NCI-H748 (cell line): ENCODE results near the gene RAD51B.

Experiments
- DNase-seq: peaks from one replicate; lab custom pipeline; 2025; ENCODE audit not compliant: unreplicated experiment; lab: John Stamatoyannopoulos, UW

RAD51B gene

DNA sequence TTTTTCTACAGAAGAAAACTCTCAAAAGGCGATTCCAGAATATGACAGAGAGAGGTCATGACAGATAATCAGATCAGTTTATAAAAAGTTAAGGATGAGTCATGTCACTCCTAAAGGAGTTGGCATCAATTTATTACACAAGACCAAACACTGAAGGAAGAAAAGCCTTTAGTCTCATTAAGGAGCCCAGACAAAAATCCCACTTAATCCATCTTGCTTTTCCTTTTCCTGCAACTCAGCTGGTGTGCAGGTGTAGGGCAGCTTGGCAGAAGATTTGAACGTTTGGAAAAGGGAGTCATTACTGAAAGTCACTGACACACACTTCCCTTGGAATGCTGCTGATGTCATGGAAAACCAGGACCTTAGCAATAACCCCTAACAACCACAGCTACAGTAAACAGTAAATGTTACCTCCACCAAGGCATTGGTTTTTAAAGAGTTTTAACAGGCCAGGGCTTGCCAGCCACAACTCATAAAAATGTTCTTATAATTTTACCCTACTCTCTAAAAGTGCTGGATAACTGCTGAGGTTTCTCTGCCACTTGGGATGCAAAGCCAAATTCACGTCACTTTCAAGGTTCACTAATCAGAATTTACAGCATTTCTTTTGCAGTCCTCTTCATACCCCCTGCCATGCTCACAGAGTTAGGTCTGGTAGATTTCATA is 320.6 kb downstream of the RAD51B start:
- peak; percentile 63 for DNase-seq

DNA sequence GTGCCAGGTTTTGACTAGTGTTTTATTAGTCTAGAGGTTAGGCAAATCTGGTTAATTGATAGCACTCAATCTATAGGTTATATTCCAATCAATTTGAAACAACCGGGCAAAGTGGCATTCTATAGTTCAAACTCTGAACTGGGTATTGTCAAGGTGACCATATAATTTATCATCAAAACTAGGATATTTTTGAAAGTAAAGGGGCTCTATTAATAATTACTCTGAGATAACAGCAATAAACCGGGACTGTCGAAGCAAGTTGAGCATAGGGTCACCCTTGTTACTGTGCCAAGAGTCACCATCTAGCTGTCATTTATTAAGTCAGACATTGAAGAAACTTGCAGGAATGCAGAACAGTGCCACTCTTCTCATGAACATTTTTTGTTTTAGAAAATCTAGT is 321.2 kb downstream of the RAD51B start:
- no peak for DNase-seq

GRCh38 chr14:68141281-68142088 is 321.9 kb downstream of the RAD51B start:
- DNase-seq = no peak

- no peak for DNase-seq
Measured at GRCh38 chr14:68143341-68143841, 323.8 kb downstream of the RAD51B start.

- DNase-seq = no peak
Measured at GRCh38 chr14:68144051-68144681, 324.6 kb downstream of the RAD51B start.

DNA sequence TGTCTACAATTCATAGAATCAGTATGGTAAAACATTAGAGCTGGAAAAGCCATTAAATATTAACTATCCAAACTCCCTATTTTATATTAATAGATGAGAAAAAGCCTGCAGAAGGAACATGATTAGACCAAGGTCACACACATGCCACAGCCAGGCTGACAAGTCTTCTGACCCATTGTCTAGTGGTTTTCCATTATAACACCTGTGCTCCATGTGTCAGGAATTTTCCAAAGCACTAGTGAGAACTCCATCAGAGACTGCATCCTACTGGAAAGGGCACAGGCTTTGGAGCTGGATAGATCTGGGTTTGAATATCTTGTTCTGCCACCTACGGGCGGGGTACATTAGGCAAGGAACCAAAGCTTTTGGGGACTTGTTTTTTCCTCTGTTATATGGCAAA is 325.5 kb downstream of the RAD51B start:
- DNase-seq = no peak

GRCh38 chr14:68145539-68145938 is 326.0 kb downstream of the RAD51B start:
- no peak for DNase-seq

DNA sequence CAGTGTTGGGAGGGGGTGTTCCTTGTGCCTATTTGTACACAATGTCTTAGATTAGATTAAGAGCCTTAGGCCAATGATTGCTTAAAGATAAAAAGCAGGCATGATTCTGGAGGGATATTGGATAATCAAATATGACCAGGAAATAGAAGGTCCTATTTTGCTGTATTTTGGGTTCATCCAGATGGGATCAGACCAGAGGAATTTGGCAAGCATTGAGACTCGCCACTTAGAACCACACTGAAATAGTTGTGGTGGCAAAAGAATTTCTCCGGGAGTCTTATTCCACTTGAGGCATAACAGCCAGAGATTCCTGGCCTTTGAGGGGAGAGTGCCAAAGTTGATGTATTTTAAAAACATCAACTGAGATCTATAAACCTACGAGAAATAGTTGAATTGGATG is 327.2 kb downstream of the RAD51B start:
- DNase-seq = no peak

GRCh38 chr14:68147303-68147702 is 327.7 kb downstream of the RAD51B start:
- peak; percentile 34 for DNase-seq

- DNase-seq = no peak
Measured at GRCh38 chr14:68148276-68148675, 328.7 kb downstream of the RAD51B start.

GRCh38 chr14:68148763-68149162 is 329.2 kb downstream of the RAD51B start:
- DNase-seq = no peak

DNA sequence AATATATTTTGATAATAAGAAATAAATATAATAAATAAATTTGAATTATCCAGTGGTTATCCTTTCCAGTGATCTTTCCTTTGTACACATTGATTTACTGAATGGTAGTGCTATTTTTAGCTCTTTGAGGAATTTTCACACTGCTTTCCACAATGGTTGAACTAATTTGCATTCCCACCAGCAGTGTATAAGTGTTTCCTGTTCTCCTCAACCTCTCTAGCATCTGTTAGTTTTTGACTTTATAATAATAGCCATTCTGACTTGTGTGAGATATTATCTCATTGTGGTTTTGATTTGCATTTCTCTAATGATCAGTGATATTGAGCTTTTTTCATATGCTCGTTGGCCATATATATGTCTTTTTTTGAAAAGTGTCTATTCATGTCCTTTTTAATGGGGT is 333.7 kb downstream of the RAD51B start:
- DNase-seq = no peak

DNA sequence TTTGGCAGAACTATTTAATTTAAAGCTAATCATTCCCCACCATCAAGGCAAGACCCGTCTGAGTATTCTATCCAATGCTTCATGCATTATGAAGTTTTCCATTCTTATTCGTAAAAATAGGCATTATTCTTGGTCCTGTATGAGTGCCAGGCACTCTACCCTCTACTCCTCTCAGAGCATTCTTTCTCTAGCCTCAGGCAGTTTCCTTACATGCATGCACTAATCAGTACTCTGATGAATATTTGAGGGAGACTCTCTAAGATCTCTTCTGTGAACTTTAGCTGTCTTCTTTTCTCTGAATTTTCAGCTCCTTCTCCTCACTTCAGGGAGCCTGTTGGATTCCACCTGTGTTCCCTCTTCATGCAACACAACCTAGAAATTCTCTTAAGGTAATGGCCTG is 334.7 kb downstream of the RAD51B start:
- DNase-seq = no peak

DNA sequence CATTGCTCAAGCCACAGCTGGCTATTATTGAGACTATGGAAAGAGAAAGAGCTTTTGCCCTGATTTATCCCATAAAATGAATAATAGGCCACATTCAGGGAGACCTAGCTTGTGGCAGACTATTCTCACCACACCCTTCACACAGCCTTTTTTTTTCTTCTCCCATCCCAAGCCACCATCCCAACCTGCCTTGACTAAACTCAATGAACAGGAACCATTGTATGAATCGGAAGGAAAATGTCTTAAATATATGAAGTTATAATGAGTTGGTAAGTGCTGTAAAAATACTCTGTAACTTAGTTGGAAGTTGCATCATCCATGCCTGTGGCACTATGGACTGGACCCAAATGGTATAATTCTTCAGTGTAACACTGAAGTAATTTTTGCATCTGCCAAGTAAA is 338.4 kb downstream of the RAD51B start:
- DNase-seq = no peak

- DNase-seq = no peak
Measured at GRCh38 chr14:68158640-68159039, 339.1 kb downstream of the RAD51B start.

DNA sequence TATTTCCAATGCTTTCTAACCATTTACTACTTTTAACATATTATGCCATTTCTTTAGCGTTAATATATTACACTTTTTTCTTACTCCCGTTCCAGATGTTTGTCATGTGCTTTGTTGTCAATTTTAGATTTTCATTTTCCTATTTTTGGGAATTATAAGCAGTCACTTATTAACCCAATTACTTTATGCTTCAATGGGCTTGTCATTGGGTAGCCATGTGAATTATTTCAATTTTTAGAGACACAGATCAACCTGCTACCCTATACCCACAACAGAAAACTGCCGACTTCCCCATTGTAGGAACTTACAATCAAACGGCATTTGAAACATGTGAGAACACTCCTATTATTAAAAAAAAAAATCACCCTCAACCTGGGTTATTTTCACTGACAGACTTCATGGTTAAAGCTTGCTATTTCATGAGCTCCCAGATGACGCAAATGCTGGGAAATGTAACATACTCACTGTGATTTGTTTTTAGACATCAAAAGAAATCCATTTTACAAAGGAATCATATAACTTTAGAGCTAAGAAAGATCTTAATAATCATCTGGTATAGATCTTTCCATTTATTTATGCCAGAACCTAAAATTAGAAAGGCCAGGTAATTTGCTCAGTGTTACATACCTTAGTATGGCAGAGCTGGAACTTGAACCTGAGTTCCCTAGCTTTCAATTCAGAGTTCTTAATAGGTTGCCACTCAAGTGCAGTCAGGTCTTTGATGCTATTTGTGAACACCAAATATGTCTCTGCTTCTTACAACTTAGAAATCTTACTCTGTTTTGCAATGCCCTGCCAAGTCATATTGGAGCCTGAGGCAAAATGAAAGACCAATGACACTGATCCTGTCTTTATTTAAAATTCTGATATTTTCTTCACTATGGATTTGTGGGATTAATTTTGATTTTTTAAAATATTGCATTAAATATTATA is 340.4 kb downstream of the RAD51B start:
- DNase-seq = no peak

- DNase-seq = no peak
Measured at GRCh38 chr14:68160779-68161546, 341.4 kb downstream of the RAD51B start.

DNA sequence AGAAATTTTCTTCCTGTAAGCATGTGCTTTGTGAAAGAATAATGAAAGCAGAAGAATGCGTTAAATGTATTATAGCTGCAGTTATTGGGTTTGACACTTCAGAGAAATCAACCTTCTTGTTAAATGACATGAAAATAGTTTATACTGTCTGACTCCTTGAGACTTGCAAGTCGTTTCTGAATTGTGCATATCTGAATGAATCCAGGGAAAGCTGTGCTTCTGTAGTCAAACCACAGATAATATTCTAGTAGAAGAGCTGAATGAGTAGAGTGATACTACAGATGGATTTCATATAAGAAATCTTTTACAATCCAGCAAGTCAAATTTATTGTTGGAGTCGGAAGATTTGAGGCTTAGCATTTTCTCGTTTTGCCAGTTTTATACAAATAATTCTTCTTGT is 343.3 kb downstream of the RAD51B start:
- DNase-seq = no peak

GRCh38 chr14:68164711-68165113 is 345.1 kb downstream of the RAD51B start:
- DNase-seq = peak; percentile 65

DNA sequence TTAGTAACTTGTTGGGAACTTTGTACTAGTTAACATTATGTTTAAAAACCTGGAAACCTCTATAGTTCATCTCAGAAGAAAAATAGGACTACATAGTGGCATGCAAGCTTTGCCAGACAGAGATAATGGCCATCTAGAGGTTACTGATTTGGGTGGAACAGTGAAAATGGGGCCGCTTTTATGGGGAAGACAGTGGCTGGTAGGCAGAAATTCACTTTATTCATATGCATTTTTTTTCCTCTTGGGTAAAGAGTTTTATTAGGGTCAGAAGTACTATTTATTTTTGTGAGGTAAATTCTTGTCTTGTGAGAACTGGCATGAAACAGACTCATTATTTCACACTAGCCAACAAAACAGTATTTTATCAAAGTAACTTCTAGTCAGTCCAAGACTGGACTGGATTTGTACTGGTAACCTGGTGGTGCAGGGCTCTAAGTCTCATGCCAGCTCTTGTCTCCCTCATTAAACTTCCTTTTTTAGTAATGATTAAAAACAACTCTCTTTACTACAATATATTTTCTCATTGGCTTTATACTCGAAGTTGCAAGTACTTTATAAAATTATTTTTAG is 345.8 kb downstream of the RAD51B start:
- no peak for DNase-seq
